GM18858 (cell line): ENCODE data around the gene DPP9.

Experiments used
- ATAC-seq: cut with Tn5 transposase; IDR thresholded peaks from one replicate; pipeline ENCODE4 v1.9.1; 2021; ENCODE audit not compliant: unreplicated experiment

The DPP9 gene

DNA sequence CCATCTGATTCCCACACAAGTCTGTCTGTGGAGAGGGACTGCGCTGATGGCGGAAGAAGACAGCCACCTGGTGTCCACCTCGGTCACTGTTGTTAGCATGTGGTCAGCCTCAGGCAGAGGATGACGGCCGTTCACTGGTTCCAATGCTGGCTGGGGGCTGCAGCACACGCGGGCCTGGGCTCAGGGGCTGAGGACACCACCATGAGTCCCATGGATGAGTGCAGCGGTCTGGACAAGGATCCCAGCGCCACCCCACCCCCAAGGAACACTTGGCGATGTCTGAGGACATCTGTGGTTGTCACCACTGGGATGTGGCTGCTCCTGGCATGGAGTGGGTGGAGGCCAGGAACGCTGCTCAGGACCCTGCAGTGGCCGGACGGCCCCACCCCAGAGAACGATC is 10.9 kb downstream of the DPP9 start:
- ATAC-seq = no peak

DNA sequence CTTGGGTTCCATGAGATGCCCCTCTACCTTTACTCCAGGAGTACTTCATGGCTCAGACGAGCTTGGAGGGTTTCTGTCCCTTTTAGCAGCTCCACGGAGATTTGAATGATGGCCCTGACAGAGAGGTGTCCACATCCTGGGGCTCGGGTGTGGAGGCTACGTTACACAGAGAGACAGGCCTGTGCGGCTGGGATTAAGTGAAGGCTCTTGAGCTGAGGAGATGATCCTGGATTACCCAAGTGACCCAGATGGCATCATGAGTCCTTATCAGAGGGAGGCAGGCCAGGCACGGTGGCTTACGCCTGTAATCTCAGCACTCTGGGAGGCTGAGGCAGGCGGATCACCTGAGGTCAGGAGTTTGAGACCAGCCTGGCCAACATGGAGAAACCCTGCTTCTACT is 12.4 kb downstream of the DPP9 start:
- ATAC-seq = no peak

GRCh38 chr19:4710281-4710600 is 13.4 kb downstream of the DPP9 start:
- no peak for ATAC-seq

DNA sequence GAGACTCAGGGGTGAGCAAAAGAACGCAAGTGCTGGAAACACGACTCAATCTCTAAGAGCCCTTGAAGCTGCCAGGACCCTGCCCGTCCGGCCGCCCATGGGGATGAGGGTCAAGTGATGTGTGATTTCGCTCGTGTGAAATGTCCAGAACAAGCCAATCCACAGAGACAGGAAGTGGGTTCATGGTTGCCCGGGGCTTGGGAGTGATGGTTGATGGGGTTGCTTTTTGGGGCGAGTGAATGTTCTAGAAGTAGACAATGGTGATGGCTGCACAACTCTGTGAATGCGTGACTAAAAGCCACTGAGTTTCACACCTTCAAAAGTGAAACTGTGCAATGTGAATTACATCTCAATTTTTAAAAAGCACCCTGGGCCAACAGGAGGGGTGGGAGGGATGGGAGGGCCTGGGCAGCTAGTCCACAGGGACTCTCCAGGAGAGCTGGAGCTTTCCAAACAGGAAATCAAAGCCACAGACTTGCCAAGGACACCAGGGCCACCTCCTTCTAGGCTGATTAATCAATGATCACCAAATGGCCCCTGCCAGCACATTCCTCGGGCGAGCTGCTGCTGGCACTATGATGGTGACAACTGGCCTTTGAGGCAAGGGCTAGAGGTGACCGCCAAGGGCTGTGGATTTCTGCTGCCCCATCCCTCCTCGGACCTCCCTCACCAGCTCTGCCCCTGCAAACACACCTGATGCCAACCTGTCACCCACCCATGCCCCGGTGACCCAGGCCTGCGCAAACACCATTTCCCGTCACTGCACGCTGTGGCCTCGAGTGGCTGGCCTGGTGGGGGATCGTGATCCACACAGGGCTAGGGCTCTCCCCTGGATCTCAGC is 14.0 kb downstream of the DPP9 start:
- ATAC-seq = no peak

DNA sequence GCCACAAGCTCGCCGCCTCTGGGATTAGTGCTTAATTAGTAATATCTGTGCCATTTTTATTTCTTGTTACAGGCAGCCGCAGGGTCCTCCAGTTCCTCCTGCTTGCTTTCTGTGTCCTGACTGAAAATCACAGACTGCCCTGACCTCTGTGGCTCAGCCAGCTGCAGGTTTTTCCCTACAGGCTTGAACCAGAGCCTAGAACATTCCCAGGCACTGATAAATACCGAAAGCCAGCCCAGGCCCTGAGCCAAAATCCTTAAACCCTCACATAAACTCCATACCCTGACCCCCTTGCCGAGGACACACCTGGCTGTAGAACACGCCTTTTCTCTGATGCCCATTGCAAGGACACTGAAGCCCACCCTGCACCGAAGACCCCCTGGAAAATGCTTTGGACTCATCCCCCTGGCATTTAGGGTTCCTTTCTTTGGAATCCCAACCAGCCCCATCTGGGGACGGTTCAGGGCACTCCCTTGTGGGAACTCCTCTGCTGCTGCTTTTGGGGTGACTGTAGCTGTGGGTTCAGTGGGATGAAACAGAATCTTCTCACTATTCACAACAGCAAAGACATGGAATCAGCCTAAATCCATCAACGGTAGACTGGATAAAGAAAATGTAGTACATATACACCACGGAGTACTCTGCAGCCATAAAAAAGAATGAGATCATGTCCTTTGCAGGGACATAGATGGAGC is 15.5 kb downstream of the DPP9 start:
- no peak for ATAC-seq

- ATAC-seq = no peak
Observed at GRCh38 chr19:4707322-4707721, 16.3 kb downstream of the DPP9 start.

- no peak for ATAC-seq
Observed at GRCh38 chr19:4705413-4706131, 18.1 kb downstream of the DPP9 start.

DNA sequence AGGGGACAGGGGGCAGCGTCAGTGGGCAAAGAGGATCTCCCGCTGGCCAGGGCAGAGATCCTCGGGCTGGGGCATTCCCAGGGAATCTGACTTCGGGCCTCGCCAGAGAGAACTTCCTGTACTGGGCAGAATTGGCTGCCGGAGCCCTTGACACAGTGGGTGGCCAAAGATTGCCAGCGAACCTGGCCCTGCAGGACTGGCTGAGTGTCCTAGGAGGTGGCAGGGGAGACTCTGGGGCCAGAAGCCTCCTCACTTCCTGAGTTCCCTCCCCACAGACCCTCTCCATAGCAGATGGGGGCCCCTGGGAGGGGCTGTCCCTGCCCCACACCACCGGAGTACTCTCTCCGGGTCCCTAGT is 19.3 kb downstream of the DPP9 start:
- ATAC-seq = no peak

- ATAC-seq = no peak
Observed at GRCh38 chr19:4703671-4704316, 19.8 kb downstream of the DPP9 start.

GRCh38 chr19:4702764-4703163 is 20.9 kb downstream of the DPP9 start:
- ATAC-seq = no peak

DNA sequence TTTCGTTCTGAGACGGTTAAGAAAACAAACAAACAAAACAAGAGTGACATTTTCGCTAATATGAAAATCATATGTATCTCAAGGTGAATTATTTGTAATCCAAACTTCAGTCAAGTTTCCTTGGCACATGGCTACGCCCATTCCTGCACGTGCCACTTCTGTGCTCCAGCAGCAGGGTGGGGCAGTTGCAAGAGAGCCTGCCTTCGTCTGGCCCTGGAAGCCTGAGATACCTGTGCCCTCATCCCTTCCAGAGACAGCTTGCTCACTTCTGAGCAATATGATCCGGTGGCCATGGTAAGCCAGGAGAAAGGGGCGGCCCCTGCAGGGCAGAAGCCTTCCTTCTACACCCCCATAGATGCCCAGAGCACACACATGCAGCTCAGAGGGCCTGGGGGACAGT is 22.1 kb downstream of the DPP9 start:
- ATAC-seq = no peak

DNA sequence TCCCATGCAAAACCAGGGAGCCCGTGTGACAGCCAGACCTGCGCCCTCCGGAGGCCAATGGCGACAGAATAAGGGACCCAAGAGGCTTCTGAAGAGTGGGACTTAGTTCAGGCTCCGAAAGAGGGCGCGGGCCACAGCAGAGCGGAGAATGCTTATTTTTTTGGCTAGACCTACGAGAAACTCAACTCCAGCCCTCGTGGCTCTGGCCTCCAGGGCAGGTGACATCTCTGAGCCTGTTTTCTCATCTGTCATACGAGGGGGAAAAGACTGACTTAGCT is 23.0 kb downstream of the DPP9 start:
- no peak for ATAC-seq

GRCh38 chr19:4699826-4700692 is 23.6 kb downstream of the DPP9 start:
- no peak for ATAC-seq

DNA sequence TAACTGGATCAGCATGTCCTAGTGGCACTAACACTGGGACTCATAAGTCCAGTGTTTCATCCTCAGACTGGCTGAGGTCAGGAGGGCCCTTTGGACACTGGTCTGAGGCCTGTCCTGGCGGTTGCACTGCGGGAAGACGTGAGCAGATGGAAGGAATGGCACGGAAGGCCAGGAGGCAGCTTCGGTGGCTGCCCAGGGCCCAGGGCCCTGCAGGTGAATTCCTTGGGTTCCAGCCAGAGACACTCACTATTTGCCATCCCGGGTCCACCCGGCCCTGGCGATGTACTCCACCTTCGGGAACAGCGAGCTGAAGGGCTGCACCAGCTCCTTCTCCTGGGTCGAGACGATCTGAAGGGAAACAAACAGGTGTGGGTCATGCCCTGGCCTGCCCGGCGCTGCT is 26.3 kb downstream of the DPP9 start:
- no peak for ATAC-seq

- no peak for ATAC-seq
Observed at GRCh38 chr19:4695224-4695731, 28.4 kb downstream of the DPP9 start.

DNA sequence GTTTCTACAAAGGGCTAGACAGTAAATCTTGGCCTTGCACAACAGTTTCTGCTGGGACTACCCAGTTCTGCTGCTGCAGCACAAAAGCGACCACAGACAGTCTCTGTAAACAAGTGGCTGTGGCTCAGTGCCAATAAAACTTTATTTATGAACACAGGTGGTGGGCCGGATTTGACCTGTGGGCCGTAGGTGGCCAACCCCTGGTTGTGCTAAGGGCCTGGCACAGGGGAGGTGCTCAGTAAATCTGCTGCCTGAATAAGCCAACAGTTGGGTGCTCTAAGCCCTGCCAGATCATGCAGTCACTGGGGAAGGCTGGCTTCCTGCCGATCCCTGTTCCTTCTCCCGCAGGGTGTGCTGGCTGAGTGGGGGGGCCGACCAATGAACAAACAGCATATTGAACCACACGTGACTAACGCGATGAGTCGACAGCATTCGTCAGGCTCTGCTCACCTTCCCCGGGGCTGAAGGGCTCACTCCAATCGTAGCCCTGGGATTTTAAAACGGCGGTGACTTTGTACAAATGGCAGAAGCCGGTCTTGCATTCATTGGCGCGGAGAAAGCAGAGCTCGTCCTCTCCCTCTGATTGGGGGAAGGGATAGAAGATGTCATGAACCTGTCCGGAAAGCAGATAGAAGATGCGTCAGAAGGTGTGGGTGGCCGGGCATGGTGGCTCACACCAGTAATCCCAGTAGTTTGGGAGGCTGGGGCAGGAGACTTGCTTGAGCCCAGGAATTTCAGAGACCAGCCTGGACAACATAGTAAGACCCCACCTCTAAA is 29.2 kb downstream of the DPP9 start:
- ATAC-seq = no peak

GRCh38 chr19:4693471-4694121 is 30.0 kb downstream of the DPP9 start:
- no peak for ATAC-seq

- ATAC-seq = no peak
Observed at GRCh38 chr19:4693078-4693350, 30.6 kb downstream of the DPP9 start.

DNA sequence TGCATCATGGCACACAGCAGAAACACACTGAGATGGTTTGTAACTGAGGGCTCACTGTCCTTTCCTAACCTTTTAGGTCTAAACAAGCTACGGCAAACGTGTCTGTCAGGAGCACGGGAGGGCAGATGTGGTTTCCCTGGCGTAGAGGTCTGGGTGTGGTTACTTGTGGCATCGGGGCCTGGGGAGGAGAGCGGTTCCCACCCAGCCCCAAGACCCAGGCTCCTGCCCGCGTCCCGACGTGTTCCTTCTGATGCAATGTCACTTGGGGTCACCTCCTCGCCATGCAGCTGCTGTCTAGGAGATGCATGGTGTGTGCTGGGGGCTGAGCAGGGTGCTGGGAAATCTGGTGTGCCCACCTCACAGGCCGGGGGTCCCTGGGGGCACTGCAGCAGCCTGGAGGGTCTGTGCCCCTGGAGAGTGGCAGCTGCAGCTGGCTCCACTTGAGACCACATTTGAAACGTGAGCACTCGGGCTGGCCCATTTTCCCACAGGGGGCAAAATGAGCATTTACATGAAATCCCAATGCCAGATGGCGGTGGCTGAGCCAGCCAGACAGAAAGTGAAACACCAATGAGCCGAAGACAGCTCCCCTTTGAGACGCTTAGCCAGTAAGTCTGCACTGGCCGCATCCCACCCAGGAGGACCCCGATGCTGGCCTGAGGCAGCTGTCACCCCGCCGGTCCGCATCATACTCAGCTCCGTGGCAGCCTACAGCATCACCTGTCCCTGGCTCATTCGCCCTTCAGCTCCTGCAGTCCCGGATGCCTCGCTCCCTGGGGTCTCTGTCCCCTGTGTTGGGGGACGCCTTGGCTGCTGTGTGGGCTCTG is 31.2 kb downstream of the DPP9 start:
- ATAC-seq = no peak
